Suprapubic skin (tissue), 4 donors: ENCODE results near the gene HERC2.
"Not testable (repeated sequence)": the region's sequence is repeated elsewhere in the genome, so short reads cannot be mapped to it uniquely, and the experiment has no call there.

Experiments used
- CTCF ChIP-seq, 2 donors: fragments of 200-600 bp in 1 of 2; fragments of 450-650 bp in 1 of 2; sonication (generic) in 1 of 2; IDR thresholded peaks; one replicate each; pipeline ENCODE4 v1.5.1; 2016 to 2019; ENCODE audit warnings: antibody characterized with exemption in 2 of 2, mild to moderate bottlenecking in 1 of 2, moderate library complexity in 1 of 2
- POLR2A ChIP-seq, 2 donors: fragments of 450-650 bp; IDR thresholded peaks; one replicate each; pipeline ENCODE4 v1.6.1; 2017; ENCODE audit warnings: antibody characterized with exemption in 2 of 2, mild to moderate bottlenecking in 2 of 2, moderate library complexity in 2 of 2
- POLR2AphosphoS5 ChIP-seq, 3 donors: sonication (generic); formaldehyde crosslinking; IDR thresholded peaks; one replicate each; pipeline ENCODE4 v1.6.1; 2017; ENCODE audit warnings: antibody characterized with exemption in 3 of 3

GRCh38 chr15:28231743-28232142, 90.2 kb downstream of the HERC2 start:
- not testable (repeated sequence) for TF ChIP-seq POLR2AphosphoS5, CTCF, POLR2A (IDR thresholded peaks at IDR 0.05)
